Nephron progenitor cell (in vitro differentiated cells): Measurements from ENCODE around the gene CENPP.

Experiments used
- DNase-seq: peaks from one replicate; pipeline ENCODE4 v3.0.0; 2021
- H3K27ac Mint-ChIP-seq: 2 replicates; pipeline ENCODE4 v1.8.0; 2021; ENCODE audit warnings: mild to moderate bottlenecking, moderate library complexity, mixed read lengths
- H3K27me3 Mint-ChIP-seq: 2 replicates; pipeline ENCODE4 v1.8.0; 2021; ENCODE audit warnings: mild to moderate bottlenecking, low read depth, mixed read lengths; ENCODE audit not compliant: poor library complexity
- H3K36me3 Mint-ChIP-seq: 2 replicates; pipeline ENCODE4 v1.8.0; 2021; ENCODE audit warnings: low read depth, mixed read lengths
- H3K4me1 Mint-ChIP-seq: 2 replicates; pipeline ENCODE4 v1.8.0; 2021; ENCODE audit warnings: mixed read lengths
- H3K4me3 Mint-ChIP-seq: 2 replicates; pipeline ENCODE4 v1.8.0; 2021; ENCODE audit warnings: mild to moderate bottlenecking, moderate library complexity, mixed read lengths
- H3K9me3 Mint-ChIP-seq: 2 replicates; pipeline ENCODE4 v1.8.0; 2021; ENCODE audit warnings: mild to moderate bottlenecking, moderate library complexity, mixed read lengths
- CTCF ChIP-seq: fragments of 200-600 bp; sonication (generic); IDR thresholded peaks from 2 replicates; pipeline ENCODE4 v1.5.0; 2021; ENCODE audit warnings: antibody characterized with exemption

The CENPP gene

GRCh38 chr9:92496396-92497176, 170.8 kb downstream of the CENPP start:
- peaks cover 3% of the 10 kb centered on the region for H3K4me1 Mint-ChIP-seq
- DNase-seq = no peak
- no peaks in the 10 kb centered on the region for H3K36me3 Mint-ChIP-seq
- H3K27ac Mint-ChIP-seq = no peak overlapping the region
- no peaks in the 10 kb centered on the region for H3K9me3 Mint-ChIP-seq
- peaks cover 3% of the 10 kb centered on the region for H3K27me3 Mint-ChIP-seq
- TF ChIP-seq CTCF = no peak
- no peak overlapping the region for H3K4me3 Mint-ChIP-seq

DNA sequence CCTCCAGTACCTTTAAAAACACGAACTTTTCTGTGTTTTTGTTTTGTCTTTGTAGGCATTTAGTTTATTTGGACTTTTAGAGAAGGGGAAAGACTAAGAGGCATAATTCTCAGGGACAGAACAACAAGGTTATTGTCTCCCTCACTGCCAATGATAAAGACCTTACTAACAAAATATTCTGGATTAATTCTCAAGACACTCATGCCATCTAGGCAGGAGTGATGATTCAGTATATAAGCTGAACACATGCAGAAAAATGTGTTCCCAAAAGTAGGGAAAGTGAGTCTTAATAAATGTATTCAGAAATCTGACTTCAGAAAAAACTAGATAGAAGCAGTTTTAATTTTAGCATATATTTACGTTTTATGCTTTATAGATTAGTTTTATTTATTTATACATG, 173.9 kb downstream of the CENPP start:
- TF ChIP-seq CTCF = no peak
- H3K4me1 Mint-ChIP-seq = no peaks in the 10 kb centered on the region

DNA sequence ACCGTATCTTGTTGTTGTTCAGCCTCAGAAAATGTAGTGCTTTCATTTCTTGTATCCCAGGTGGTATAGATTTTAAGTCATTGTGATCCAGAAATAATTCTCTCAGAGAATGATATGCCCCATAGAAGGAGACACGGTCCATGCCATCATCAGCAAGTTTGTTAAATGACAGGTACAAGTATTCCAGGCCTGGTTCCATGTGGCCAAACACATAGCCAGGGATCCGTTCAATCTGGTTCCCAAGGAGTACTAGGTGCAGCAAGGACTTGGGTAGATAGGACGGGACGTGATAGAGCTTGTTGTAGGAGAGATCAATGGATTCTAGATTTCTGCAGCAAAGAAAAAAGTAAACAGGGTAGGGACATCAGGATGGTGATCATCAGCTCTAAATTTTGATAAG, 175.0 kb downstream of the CENPP start:
- peaks cover 3% of the 10 kb centered on the region for H3K27me3 Mint-ChIP-seq
- no peaks in the 10 kb centered on the region for H3K9me3 Mint-ChIP-seq
- no peaks in the 10 kb centered on the region for H3K4me1 Mint-ChIP-seq
- H3K27ac Mint-ChIP-seq = no peak overlapping the region
- no peaks in the 10 kb centered on the region for H3K36me3 Mint-ChIP-seq
- TF ChIP-seq CTCF = no peak
- H3K4me3 Mint-ChIP-seq = no peak overlapping the region
- no peak for DNase-seq

More for the DNA sequence above, 173.9 kb downstream of the CENPP start:
- Mint-ChIP-seq H3K4me3 (no peak overlapping the region), H3K27ac (no peak overlapping the region), H3K9me3 (no peaks in the 10 kb centered on the region), H3K27me3 (peaks cover 3% of the 10 kb centered on the region), H3K36me3 (no peaks in the 10 kb centered on the region)
- no peak for DNase-seq

DNA sequence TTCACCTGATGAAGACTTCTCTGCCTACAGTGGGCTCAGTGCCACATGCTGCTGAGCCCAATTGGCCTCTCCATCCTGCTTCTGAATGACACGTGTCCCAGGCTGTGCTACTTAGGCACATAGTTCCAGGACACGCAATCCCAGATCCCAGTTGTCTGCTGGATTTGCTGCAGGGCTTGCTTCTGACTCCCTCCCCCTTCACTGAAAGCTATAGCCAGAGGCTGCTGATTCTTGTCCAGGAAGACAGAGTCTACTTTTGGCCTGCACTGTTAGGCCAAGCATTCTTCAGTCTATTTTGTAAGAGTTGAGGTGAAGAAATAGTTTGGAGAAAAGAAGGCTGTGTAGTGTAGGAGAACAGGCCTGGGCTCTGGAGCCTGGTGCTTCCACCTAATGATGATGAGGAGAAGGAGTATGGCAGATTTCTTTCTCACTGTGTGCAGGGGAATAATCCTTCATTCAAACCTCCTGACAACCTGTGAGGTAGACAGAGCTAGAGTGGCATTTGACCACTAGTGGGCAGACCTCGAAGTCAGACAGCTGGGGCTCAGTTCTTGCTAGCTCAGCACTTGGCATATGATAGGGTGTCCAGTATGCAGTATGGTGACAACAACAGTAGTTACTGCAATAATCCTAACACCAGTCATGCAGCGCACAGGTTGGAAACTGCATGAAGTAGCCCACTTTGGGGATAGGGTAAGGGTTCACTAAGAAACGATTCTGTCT, 176.1 kb downstream of the CENPP start:
- no peaks in the 10 kb centered on the region for H3K36me3 Mint-ChIP-seq
- peaks cover 3% of the 10 kb centered on the region for H3K27me3 Mint-ChIP-seq
- no peak for DNase-seq
- H3K27ac Mint-ChIP-seq = no peak overlapping the region
- no peaks in the 10 kb centered on the region for H3K4me1 Mint-ChIP-seq
- peak; percentile 44 for TF ChIP-seq CTCF
- H3K4me3 Mint-ChIP-seq = no peak overlapping the region
- H3K9me3 Mint-ChIP-seq = no peaks in the 10 kb centered on the region

DNA sequence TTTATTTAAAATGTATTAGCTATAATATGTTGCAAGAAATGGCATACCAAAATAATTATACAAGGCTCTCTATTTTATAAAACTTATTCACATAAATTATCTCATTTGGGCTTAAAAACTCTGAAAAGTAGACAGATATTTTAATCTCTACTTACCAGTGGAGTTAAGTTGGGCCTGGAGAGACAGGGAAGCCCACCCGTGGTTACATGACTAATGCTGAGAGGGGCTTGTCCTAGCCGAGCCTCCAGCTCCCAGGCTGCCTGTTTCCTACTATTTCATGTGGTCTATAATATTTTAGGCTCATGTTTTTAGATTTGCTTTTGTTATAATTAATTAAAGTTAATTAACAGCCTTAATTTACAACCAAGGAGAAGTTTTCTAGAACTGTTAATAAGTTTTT, 177.4 kb downstream of the CENPP start:
- TF ChIP-seq CTCF = no peak
- no peak for DNase-seq
- Mint-ChIP-seq H3K9me3 (no peaks in the 10 kb centered on the region), H3K4me1 (no peaks in the 10 kb centered on the region), H3K27me3 (peaks cover 3% of the 10 kb centered on the region), H3K36me3 (no peaks in the 10 kb centered on the region), H3K4me3 (no peak overlapping the region), H3K27ac (peak overlapping the region; percentile 51)
